Activated T-helper 17 cell treated with anti-CD3 and anti-CD28 coated beads, Interleukin-2, amount 50 U/mL, for 72 hours (primary cell): ENCODE measurements around the gene LSM4. TPM values are rescaled to one million over a fixed set of nuclear protein-coding genes. Genes with fewer than 3 reads are reported as not detected.

Source experiments
- ATAC-seq: fragments of 150-1000 bp; cut with Tn5 transposase; replicated peaks from 2 replicates; pipeline ENCODE4 v1.10.0; 2021; ENCODE audit warnings: mild to moderate bottlenecking, moderate library complexity
- H3K27ac Mint-ChIP-seq: one replicate; pipeline ENCODE4 v1.8.0; 2022; ENCODE audit warnings: mixed read lengths
- H3K27me3 Mint-ChIP-seq: one replicate; pipeline ENCODE4 v1.8.0; 2022; ENCODE audit warnings: mixed read lengths
- H3K36me3 Mint-ChIP-seq: one replicate; pipeline ENCODE4 v1.8.0; 2022; ENCODE audit warnings: low read depth, mild to moderate bottlenecking, mixed read lengths
- H3K4me1 Mint-ChIP-seq: one replicate; pipeline ENCODE4 v1.8.0; 2022; ENCODE audit warnings: mixed read lengths
- H3K4me3 Mint-ChIP-seq: one replicate; pipeline ENCODE4 v1.8.0; 2022; ENCODE audit warnings: mild to moderate bottlenecking, mixed read lengths
- H3K9me3 Mint-ChIP-seq: one replicate; pipeline ENCODE4 v1.8.0; 2022; ENCODE audit warnings: mixed read lengths
- total RNA-seq, 2 donors: library from RNA; stranded (reverse); gene quantifications; one replicate each; pipeline ENCODE4 v1.2.3, GENCODE V29; 2022

Gene LSM4
- total RNA-seq, 2 donors from 2014 or later, result 176 to 252 TPM

DNA sequence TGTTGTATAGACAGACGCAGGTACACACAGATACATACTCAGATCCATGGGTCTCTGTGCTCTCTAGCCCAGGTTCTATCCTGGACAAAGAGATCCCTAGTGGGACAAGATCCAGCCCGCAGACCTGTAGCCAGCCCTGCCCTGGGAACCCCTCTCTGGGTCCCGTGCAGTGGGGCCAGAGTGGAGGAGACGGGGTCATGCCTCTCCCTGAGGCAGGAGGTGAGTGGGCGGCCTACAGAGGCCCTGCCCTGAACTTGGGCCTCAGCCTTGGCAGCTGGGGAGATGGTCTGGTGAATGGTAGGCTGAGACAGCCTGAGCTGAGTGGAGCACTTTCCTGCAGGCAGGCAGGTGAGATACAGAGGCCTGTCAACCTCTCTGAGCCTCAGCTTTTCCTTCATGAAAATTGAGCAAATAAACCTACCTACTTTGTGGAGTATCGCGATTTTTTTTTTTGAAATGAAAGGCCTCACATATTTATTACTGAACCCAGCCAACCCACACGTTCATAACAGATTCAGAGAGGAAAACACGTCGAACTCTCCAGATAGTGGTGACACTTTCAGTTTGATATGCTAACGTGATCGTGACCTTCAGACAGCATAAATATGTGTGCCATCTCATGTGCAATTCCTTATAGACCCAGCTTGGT, 38.0 kb downstream of the LSM4 start:
- peak overlapping the region; percentile 94 for H3K27ac Mint-ChIP-seq
- H3K4me1 Mint-ChIP-seq, result peaks cover 32% of the 10 kb centered on the region
- H3K36me3 Mint-ChIP-seq, result peaks cover 26% of the 10 kb centered on the region
- H3K4me3 Mint-ChIP-seq, result peak overlapping the region; percentile 78
- H3K27me3 Mint-ChIP-seq, result no peaks in the 10 kb centered on the region
- ATAC-seq, result peak; percentile 29
- H3K9me3 Mint-ChIP-seq, result no peaks in the 10 kb centered on the region

DNA sequence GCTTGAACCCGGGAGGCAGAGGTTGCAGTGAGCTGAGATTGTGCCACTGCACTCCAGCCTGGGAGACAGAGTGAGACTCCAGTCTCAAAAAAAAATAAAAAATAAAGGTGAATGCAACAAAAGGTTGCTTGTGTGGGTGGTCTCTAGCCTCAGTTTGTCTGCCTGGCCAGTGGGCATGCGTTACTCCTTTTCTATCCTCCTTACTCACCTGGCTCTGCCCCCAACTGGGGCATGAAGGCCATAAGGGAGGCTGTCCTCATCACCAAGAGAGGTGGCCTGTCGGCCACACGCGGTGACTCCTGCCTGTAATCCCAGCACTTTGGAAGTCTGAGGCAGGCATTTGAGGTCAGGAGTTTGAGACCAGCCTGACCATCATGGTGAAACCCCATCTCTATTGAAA, 39.5 kb downstream of the LSM4 start:
- Mint-ChIP-seq H3K9me3 (no peaks in the 10 kb centered on the region), H3K4me1 (peaks cover 39% of the 10 kb centered on the region), H3K36me3 (peaks cover 41% of the 10 kb centered on the region), H3K4me3 (peak overlapping the region; percentile 78), H3K27me3 (no peaks in the 10 kb centered on the region), H3K27ac (peak overlapping the region; percentile 100)
- no peak for ATAC-seq

DNA sequence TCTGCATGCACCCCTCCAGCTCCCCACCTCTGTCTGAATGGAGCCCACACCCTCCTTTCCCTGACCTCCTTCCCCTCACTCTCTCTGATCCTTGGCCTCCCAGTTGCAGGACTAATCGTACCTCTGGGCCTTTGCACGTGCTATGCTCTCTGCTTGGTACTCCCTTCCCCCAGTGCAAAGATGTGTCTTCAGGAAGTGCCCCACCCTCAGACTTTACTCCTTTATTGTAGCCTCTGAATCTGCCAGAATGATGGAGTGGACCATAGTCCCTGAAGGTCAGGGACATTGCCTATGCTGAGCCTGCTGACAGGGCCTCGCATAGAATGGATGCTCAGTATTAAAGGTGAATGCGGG, 40.1 kb downstream of the LSM4 start:
- ATAC-seq, result no peak
- H3K36me3 Mint-ChIP-seq, result peaks cover 46% of the 10 kb centered on the region
- peak overlapping the region; percentile 100 for H3K27ac Mint-ChIP-seq
- no peaks in the 10 kb centered on the region for H3K27me3 Mint-ChIP-seq
- no peaks in the 10 kb centered on the region for H3K9me3 Mint-ChIP-seq
- peak overlapping the region; percentile 78 for H3K4me3 Mint-ChIP-seq
- H3K4me1 Mint-ChIP-seq, result peaks cover 39% of the 10 kb centered on the region

DNA sequence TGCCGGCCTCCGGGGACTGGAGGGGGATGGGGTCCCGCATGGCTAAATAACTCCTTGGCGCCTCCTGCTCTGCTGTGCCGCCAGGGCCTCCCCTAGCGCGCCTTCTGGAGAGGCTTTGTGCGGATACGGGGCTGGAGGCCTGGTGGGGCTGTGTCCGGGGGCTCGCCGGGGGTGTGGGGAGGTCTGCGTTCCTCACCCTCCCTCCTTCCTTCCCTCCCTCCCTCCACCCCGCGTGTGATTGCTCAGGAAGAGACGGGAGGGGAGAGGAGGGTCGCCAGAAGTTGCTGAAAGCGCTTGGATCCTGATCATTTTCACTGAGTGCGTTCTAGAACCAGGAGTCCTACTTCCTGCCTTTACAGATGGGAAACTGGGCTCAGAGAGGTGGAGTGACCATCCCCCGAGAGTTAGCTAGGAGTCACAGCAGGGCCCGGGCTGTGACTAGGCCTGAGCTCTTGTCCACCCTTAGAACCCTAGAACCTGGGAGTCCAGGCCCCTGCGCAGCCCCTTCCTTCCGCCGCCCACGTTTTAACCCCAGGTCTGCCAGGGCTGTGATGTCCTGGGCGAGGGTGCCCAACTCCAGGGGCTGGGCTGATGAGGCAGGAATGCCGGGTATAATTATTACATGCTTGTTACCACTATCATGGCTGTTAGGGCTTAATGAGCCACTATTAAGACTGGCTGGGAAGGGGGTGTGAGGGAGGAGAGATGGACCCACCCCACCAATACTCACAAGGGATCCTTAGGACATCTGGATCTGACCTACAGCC, 40.7 kb downstream of the LSM4 start:
- H3K4me1 Mint-ChIP-seq, result peaks cover 39% of the 10 kb centered on the region
- peak overlapping the region; percentile 100 for H3K27ac Mint-ChIP-seq
- peak; percentile 4 for ATAC-seq
- H3K27me3 Mint-ChIP-seq, result no peaks in the 10 kb centered on the region
- peaks cover 52% of the 10 kb centered on the region for H3K36me3 Mint-ChIP-seq
- H3K9me3 Mint-ChIP-seq, result no peaks in the 10 kb centered on the region
- peak overlapping the region; percentile 78 for H3K4me3 Mint-ChIP-seq

DNA sequence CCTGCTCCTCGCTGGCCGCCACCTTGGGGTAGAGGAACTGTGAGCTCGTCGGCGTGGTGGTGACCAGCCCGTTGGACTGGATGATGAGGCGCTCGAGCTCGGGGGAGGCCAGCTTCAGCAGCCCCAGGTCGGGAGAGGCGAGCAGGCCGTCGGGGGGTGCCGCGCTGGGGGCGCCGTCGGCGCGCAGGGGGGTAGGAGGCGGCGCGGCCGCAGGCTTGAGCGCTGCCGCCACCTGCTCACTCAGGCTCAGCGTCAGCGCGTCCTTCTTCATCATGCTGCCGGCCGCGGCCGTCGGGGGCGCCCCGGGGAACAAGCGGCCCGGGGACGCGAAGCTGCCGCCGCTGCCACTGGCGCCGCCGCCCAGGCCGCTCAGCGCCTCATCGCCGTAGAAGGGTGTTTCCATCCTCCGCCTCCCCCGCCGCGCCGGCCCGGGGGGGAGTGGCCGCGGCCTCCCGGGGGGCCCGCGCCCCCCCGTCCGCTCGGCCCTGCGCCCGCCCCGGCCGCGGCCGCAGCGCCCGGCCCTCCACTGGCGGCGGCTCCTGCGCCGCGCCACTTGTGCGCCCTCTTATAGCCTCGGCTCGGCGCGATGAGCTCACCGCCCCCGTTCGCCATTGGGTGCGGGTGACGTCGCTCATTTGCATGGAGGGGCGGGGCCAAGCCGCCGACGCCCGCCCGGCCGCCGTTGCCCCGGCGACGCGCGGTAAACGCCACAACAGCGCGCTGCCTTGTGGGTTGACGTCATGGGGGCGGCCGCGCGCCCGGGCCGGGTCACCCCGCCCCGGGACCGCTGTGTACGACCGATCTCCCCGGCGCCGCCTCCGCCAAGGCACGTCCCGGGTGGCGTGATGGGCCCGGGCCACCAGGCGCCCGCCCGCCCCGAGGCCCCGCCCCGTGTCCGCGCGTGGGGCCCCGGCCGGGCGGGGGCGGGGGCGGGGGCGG, 41.5 kb downstream of the LSM4 start, which contains the start of gene JUND:
TSS of gene JUND (minus strand) at position 541 of the 939 bp plus-strand sequence. CDS start at position 403, 138 bp downstream.
- Mint-ChIP-seq H3K27me3 (no peaks in the 10 kb centered on the region), H3K36me3 (peaks cover 55% of the 10 kb centered on the region), H3K9me3 (no peaks in the 10 kb centered on the region), H3K4me3 (peak within 1 kb of the TSS; percentile 95), H3K4me1 (peaks cover 33% of the 10 kb centered on the region), H3K27ac (peak within 1 kb of the TSS; percentile 100)
- peak; percentile 78 for ATAC-seq

DNA sequence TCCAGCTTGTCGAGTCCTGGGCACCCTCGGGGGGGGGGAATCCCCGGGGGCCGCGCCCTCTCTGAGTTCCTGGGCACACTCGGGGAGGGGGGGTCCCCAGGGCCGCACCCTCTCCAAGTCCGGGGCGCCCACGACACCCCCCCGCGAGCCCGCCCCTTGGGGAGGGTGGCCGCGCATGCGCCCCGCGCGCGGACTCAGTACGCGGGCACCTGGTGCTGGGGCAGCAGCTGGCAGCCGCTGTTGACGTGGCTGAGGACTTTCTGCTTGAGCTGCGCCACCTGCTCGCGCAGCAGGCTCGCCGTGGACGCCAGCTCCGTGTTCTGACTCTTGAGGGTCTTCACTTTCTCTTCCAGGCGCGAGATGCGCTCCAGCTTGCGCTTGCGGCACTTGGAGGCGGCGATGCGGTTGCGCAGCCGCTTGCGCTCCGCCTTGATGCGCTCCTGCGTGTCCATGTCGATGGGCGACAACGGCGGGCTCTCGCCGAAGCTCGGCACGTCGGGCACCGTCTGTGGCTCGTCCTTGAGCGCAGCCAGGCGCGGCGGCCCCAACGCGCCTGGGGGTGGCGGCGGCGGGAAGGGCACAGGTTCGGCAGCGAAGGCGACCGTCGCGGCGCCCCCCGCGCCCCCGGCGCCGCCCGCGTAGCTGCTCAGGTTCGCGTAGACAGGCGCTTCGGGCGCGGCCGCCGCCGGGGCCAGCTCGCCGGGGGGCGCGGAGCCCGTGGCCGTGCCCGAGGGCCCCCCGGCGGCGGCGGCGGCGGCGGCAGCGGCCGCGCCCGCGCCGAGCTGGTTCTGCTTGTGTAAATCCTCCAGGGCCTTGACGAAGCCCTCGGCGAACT, 42.4 kb downstream of the LSM4 start:
- H3K4me1 Mint-ChIP-seq, result peaks cover 26% of the 10 kb centered on the region
- H3K27me3 Mint-ChIP-seq, result no peaks in the 10 kb centered on the region
- peaks cover 55% of the 10 kb centered on the region for H3K36me3 Mint-ChIP-seq
- peak overlapping the region; percentile 100 for H3K27ac Mint-ChIP-seq
- ATAC-seq, result peak; percentile 13
- H3K9me3 Mint-ChIP-seq, result no peaks in the 10 kb centered on the region
- H3K4me3 Mint-ChIP-seq, result peak overlapping the region; percentile 95

DNA sequence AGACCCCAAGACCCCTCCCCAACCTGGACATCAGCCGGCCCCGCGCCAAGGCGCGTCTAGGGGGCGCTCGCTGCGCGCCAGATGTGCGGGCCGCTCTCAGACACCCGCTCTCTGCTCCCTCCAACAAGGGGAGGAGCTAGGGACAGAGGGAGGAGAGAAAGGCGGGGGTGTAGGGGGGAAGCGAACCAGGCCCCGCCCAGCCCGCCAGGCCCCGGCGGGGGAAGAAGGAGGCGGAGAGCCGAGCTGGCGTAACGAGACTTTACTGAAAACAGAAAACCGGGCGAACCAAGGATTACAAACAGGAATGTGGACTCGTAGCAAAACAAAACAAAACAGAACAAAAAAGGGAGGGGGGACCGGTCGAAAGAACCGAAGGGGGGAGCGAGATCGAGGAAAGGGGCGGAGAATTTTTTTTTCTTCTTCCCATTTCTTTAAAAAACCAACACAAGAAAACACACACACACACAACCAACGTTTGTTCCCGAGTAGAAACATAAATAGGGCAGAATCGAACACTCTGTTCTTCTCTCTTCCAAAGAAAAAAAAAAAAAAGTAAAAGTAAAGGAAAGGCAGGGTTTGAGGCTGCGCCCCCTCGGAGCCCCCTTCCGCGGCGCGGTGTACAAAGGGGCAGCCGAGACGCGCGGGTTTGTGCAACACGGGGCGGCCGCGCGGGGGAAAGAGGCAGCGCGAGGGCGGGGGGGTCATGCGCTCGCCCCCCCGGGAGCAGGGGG, 43.2 kb downstream of the LSM4 start:
- Mint-ChIP-seq H3K36me3 (peaks cover 55% of the 10 kb centered on the region), H3K9me3 (no peaks in the 10 kb centered on the region), H3K4me1 (peaks cover 18% of the 10 kb centered on the region), H3K27ac (peak overlapping the region; percentile 100), H3K27me3 (no peaks in the 10 kb centered on the region), H3K4me3 (peak overlapping the region; percentile 95)
- peak; percentile 38 for ATAC-seq

DNA sequence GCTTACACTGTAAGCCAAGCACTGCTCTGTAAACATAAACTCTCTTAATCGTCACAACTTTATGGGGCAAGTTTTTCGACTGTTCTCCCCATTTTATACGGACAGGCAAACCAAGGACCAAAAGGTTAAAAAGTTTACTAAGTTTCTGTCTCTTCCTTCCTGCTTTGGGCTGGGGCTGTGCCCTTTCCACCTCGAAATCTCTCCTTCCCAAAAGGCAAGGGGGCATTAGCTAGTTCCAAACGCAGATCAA, 43.7 kb downstream of the LSM4 start:
- Mint-ChIP-seq H3K27me3 (no peaks in the 10 kb centered on the region), H3K9me3 (no peaks in the 10 kb centered on the region), H3K36me3 (peaks cover 55% of the 10 kb centered on the region), H3K27ac (peak overlapping the region; percentile 100), H3K4me3 (peak overlapping the region; percentile 95), H3K4me1 (peaks cover 13% of the 10 kb centered on the region)
- ATAC-seq, result no peak

DNA sequence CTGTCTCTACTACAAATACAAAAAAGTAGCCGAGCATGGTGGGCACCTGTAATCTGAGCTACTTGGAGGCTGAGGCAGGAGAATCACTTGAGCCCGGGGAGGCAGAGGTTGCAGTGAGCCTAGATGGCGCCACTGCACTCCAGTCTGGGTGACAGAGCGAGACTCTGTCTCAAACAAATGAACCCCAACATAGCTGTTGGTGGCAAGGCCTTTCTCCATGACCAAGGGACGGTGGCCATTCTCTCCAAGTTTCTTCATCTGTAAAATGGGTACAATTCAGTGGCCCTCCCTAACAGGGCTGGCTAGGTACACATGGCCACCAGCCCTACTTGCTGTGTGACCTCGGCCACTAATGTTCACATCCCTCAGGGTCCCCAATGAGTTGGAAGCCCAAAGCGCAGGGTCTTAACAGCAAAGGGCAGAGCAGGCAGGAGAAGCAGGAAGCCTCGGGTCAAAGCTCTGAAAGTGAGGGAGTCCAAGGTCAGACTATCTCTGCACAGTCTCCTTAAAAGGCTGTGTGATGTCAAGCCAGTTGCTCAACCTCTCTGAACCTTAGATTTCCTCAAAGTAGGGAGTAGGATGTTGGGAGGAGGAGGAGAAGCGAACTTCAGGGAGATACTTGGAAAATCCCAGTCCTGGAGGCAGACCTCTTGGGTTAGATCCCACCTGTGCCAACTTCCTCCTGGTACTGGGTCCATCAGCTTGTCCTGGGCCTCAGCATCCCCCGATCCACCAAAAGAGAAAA, 44.2 kb downstream of the LSM4 start:
- Mint-ChIP-seq H3K27ac (peak overlapping the region; percentile 100), H3K4me1 (peaks cover 13% of the 10 kb centered on the region), H3K27me3 (no peaks in the 10 kb centered on the region), H3K9me3 (no peaks in the 10 kb centered on the region), H3K36me3 (peaks cover 55% of the 10 kb centered on the region), H3K4me3 (peak overlapping the region; percentile 95)
- no peak for ATAC-seq

DNA sequence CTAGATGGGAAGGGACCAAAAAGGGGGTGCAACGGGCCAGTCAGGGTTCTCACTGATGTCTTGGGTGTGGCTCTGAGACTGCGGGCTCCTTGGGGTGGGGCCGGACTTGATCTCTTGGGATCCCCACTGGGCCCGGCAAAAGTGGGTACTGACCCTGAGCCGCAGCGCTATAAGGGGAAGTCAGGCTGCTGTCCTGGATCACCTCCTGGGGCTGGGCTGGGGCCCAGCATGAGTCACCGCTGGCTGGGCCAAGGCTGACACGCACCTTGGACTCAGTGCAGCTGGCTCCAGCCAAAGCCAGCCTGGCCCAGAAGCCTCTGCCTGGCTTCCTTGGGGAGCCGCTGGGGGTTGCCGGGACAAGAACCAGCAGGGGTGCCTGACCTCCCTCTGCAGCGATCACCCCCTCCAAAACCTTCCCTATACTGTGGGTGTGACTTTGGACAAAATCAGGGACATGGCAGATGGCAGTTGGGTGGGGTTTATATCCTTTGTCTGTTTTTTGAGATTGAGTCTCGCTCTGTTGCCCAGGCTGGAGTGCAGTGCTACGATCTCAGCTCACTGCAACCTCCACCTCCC, 48.0 kb downstream of the LSM4 start:
- ATAC-seq, result peak; percentile 35
- Mint-ChIP-seq H3K4me3 (no peak overlapping the region), H3K27me3 (no peaks in the 10 kb centered on the region), H3K36me3 (peaks cover 30% of the 10 kb centered on the region), H3K27ac (no peak overlapping the region), H3K4me1 (peaks cover 8% of the 10 kb centered on the region), H3K9me3 (no peaks in the 10 kb centered on the region)

DNA sequence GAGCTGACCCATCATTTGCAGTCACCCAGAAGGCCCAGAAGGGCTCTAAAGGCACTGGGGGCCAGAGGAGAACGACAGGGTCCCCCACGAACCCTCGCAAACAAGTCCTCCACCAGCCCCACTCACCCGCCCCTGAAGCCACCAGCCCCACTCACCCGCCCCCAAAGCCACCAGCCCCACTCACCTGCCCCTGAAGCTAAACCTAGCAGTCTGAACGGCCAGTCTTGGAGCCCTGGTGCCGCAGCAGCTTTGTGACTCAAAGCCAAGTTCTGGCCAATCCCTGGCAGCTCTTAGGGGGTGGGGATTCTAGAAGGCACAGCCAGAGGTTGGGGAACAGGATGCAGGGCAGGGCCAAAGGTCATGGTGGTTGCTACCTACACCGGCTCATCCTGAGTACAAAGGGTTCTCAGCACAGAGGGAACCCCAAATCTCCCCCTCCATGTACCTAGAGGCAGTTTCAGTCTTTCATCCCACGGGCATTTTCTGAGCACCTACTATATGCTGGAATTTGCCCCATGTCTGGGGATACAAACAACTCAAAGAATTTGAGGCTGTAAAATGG, 48.6 kb downstream of the LSM4 start, which contains the start of gene IQCN:
TSS of gene IQCN (minus strand) at position 234 of the 562 bp plus-strand sequence. CDS start 4,974 bp downstream, outside the sequence.
- Mint-ChIP-seq H3K36me3 (peaks cover 24% of the 10 kb centered on the region), H3K9me3 (no peaks in the 10 kb centered on the region), H3K4me3 (no peak within 1 kb of the TSS), H3K27ac (no peak within 1 kb of the TSS), H3K27me3 (no peaks in the 10 kb centered on the region), H3K4me1 (peaks cover 2% of the 10 kb centered on the region)
- ATAC-seq, result peak; percentile 62

DNA sequence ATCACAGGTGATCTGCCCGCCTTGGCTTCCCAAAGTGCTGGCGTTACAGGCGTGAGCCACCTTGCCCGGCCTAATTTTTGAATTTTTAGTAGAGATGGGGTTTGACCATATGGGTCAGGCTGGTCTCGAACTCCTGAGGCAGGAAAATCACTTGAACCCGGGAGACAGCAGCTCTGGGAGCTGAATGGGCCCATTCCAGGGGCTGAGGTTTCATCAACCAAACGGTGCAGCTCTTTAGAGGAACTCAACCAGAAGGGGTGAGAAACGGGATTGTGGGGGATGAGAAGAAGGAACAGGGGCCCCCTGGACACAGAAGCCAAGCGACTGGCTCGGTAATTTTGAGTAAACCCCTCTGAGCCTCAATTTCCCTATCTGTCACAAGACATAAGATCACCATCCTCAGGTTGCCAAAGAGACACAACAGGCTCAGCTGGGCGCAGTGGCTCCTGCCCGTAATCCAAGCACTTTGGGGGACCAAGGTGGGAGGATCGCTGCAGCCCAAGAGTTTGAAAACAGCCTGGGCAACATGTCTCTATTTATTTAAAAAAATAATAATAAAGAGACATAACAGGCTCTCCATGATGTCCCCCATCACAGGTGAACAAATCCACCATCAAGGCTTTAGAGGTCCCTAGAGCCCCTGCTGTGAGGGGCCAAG, 49.2 kb downstream of the LSM4 start:
- Mint-ChIP-seq H3K4me1 (no peaks in the 10 kb centered on the region), H3K9me3 (no peaks in the 10 kb centered on the region), H3K27me3 (no peaks in the 10 kb centered on the region), H3K4me3 (no peak overlapping the region), H3K27ac (no peak overlapping the region), H3K36me3 (peaks cover 18% of the 10 kb centered on the region)
- no peak for ATAC-seq
